HG02588 (cell line): ENCODE measurements around the gene PRRT1.
"Not testable (repeated sequence)": the region's sequence is repeated elsewhere in the genome, so short reads cannot be mapped to it uniquely, and the experiment has no call there.

Experiments used
- ATAC-seq: cut with Tn5 transposase; IDR thresholded peaks from one replicate; pipeline ENCODE4 v1.9.1; 2021; ENCODE audit warnings: mild to moderate bottlenecking, moderate library complexity; ENCODE audit not compliant: unreplicated experiment

PRRT1 gene

DNA sequence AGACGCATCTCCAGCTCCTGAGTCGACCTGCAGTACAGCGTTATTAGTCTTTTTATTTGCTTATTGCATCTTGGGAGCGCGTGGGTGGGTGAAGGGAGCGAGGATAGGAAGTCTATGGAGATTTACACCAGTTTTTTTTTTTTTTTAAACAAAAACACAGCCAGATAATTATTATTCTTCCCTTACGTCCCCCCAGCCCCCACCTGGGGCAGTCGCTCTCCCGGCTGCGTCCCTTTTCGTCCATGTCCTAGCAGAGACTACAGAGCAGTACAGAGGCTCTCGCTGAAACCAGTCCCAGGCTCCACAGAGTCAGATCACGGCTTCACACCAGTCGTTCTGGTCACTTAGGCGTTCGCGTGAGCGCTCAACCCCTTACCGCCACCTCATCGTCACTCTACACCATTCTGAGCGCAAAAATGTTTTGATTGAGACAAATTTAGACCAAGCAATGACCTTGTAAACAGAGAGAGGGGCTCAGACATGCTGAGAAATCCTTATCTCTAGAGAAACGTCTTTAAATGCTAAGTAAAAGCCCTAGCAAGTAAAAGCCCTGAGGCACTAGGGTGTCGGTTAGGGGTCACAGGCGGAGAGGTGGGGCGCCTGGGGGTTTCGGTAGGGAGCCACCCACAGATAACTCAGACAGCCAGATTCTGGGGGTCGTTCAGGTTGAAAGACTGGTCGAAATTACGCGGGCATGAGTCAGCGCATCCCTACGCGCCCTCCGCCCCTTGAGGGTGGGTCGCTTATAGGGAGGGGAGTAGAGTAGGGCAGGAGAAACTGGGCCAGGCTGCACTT lies 1.2 kb upstream of the PRRT1 start:
- no peak for ATAC-seq

DNA sequence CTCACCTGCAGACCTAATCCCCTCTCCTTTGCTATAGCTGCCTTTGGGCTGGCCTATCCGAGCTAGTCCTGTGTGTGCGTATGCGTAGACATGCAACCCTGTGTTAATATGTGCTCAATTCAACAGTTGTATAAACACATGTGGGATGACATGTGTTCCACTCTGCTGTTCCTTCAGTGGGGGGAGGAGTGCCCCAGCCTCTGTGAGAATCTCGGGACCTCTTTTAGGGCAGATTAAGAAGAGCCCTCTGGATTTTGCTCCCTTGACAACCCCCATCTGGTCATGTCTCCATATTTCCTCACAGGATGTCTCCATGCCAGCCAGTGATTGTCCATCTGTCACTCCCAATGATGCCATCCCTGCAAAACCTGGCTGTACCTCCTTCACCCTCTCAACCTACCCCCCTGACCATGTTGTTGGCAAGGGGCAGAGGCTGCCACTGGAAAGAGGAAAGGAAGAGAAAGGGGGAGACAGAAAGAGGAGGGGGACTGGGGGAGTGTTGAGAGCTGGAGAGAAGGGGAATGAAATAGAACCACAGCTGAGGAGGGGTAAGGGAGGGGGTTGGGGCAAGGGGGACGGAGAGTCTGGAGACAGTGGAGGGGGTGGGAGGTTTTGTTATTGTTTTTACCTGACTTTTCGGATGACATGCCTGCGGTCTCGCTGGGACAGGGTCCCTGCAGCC lies 417 bp downstream of the PRRT1 start:
- ATAC-seq, result no peak

- no peak for ATAC-seq
Measured at GRCh38 chr6:32149932-32150870, 1.5 kb downstream of the PRRT1 start.

- no peak for ATAC-seq
Measured at GRCh38 chr6:32149092-32149755, 2.5 kb downstream of the PRRT1 start.

- no peak for ATAC-seq
Measured at GRCh38 chr6:32148289-32149091, 3.2 kb downstream of the PRRT1 start.

DNA sequence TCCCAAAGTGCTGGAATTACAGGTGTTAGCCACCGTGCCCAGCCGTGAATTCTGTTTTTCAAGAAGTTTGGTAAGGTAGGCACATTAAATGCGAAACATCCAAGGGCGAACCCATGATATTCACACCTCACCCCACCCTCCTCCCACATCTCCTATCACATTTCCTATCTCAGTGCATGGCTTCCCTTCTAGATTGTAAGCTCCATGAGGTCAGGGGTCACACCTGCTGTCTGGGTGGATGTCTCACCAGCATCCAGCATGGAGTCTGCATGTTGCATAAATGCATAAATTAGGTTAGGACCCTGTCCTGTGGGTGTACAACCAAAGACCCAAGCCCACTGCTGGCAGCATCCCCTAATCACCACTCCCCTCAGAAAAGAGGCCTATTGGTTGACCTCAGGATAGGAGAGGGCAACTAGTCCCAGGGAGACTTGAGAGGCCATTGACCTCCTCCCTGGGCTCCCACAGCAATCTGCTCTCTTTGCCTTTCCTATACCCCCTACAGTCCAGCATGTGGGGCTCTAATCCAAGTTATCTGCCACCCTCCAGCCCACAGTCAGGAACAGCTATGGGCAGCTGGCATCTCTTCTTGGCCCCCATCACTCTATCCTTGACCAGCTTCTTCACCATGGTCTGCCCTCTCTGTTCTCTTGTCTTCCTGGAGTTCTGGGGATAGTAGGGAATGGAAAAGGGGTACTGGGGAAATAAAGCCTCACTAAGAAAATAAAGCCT lies 4.2 kb downstream of the PRRT1 start:
- ATAC-seq, result no peak

- ATAC-seq, result no peak
Measured at GRCh38 chr6:32146687-32147086, 5.1 kb downstream of the PRRT1 start.

- no peak for ATAC-seq
Measured at GRCh38 chr6:32146287-32146686, 5.5 kb downstream of the PRRT1 start.

- not testable (repeated sequence) for ATAC-seq
Measured at GRCh38 chr6:32144238-32144637, 7.5 kb downstream of the PRRT1 start.

DNA sequence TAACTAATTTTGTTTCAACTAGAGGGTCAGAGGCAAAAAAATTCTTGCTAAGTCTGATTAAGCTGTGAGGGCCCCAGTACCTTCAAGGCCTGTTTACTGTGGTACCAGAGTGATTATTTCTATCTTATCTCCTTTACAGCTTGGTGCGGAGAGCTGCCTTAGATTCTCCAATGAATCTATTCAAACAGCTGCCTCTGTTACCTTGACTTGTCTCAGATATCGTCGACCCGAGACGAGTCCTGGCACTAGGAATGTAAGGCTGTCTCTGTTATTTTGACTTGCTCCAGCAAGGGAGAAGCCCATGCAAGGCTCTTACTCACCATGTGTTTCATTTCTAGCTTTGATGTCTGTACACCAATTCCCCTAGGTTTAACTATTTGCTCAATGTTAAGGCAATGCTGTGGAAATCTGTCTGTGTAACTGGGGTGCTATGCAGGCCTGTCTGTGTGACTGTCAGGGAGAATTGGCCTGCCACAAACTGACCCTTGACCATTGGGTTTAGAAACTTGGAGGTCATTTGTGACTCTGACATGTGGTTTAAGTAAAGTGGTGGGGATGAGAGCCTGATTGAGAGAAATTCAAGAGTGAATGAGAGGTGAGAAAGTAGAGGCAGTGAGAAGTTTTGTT lies 11.2 kb downstream of the PRRT1 start:
- ATAC-seq, result no peak

- ATAC-seq, result no peak
Measured at GRCh38 chr6:32139590-32139989, 12.1 kb downstream of the PRRT1 start.

DNA sequence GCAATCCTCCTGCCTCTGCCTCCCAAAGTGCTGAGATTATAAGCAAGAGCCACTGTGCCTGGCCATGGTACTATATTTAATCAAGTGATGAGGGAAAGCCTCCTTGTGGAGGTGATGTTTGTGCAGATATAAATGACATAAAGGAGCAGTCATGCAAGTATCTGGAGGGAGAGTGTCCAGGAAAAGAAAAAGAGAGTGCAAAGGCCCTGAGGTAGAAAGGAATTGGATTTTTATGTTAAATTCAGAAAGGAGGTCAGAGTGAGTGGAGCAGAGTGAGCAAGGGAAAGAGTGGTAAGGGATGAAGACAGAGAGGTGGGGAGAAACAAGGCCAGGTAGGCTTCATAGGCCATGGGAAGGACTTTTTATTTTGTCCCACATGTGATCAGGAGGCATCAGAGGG lies 14.3 kb downstream of the PRRT1 start:
- ATAC-seq, result no peak

DNA sequence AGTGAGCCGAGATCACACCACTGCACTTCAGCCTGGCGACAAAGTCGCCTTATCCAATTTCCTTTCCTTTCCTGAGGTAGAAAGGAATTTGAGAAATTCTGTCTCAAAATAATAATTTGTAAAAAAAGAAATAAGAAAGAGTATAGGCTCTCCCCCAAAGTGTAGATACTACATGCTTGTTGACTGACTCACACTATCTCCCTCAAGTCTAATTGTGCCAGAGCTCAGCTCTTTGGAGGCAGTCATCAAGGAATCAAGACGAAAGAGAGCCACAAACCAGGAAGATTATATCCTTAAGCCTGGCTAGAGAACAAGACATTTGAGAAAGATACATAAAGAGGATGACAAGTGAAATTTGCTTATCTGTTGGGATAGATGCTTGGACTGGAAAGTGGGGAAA lies 18.0 kb downstream of the PRRT1 start:
- ATAC-seq, result no peak

GRCh38 chr6:32132110-32132509 lies 19.6 kb downstream of the PRRT1 start:
- ATAC-seq, result no peak

DNA sequence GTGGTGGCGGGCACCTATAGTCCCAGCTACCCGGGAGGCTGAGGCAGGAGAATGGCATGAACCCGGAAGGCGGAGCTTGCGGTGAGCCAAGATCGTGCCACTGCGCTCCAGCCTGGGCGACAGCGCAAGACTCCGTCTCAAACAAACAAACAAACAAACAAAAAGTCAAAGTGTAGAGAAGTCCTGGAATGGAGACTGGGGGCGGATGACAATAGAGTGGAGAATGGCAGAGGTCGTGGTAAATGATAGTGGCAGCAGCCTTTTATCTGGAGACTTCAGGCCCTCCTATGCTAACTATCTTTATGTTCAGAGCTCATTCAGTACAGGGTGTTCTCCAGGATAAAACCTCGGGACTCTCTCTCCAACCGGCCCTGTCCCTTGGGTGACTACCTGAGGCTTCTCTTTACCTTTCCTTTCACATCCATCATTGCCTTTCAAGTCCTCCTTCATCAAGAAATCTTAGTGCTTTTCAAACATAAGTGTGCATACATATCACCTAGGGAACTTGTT lies 20.2 kb downstream of the PRRT1 start:
- no peak for ATAC-seq

DNA sequence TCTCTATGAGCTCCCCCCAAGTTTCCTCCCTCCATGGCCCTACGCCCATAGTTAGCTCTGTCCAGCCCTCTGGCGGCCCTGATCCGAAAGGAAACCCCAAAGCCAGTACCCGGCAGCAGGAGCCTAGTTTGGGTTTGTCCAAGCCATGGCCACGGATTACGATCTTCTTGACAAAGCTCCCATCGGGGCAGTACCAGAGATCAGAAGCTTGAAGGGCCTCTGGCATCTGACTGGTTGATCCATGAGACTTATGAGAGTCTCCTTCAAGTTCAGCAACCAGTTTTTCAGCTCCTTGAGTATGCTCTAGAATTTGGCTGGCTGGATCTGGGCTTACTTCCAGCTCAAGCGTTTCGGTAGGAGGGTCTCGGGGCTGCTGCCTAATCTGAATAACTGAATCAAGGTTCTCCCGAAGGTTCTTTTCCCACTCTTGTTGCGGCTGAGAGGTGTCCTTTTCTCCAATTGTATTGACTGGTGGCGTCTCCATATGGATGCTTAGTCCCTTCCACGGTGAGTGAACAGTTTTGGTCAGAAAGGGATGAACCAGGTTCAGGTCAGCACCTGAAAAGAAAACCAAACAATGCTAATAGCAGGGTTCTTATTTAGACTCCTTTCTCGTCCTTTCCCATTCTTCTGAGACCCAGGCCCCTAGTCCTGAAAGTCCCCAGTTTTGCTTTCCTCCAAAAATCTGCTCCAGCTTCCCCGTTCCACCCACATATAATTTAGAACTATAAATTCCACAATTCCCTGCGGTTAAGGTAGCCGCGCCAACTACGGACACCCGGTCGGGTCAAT lies 22.2 kb downstream of the PRRT1 start:
- no peak for ATAC-seq

DNA sequence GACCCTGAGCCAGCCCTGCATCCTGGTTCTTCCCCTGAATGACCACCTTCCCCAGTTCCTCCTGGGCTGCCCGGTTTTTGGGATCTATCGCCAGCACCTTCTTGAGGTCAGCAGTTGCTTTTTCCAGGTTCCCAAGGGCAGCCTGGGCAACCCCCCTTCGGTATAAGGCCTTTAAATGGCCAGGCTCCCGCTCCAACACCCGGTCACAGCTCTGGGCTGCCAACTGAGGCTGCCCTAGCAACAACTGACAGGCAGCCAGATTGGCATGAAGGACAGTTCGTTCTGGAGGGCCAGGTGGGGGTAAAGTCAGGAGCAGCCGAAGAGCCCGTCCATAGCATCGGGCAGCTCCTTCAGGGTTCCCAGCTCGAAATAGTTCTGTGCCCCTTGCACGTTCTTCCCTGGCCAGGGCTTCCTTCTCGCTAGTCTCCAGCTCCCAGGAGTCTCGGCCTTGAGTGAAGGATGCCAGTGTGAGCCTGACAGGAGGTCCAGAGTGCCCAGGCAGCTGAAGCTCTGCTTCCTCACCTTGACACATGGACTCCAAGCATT lies 22.9 kb downstream of the PRRT1 start:
- ATAC-seq, result no peak
